ENCODE measurements around the gene COL19A1.
A peak's percentile ranks its signal among the peaks of the same experiment; 100 is the strongest.
"Not testable (repeated sequence)": the region's sequence is repeated elsewhere in the genome, so short reads cannot be mapped to it uniquely, and the experiment has no call there.

The COL19A1 gene

GRCh38 chr6:69900869-69901268, 34.5 kb downstream of the COL19A1 start:
- no peak for DNase-seq

GRCh38 chr6:69901361-69901760, 35.0 kb downstream of the COL19A1 start:
- no peak for DNase-seq

DNA sequence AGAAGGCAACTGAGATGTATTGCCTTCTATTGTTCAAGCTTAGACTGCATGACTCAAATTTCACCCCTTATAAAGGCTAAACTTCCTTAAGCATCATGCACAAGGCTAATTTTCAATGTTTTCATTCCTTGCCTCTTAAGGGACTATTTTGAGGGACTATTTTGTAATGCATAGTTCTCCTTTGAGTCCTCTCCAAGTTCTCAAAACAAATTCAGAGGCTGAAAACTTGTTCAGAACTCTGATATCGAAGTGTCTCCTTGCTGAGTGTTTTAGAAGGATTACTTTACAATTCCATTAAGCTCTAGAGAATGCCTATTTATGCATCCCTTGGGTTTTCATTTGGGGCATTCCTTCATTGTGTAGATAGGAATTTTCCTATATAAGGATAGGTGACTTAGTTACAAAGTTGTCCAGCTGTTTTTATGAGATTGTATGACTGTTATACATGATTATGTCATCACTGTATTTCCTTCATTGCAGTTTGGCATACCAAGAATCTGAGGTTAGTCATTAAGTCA, 41.7 kb downstream of the COL19A1 start:
- no peak for DNase-seq

DNA sequence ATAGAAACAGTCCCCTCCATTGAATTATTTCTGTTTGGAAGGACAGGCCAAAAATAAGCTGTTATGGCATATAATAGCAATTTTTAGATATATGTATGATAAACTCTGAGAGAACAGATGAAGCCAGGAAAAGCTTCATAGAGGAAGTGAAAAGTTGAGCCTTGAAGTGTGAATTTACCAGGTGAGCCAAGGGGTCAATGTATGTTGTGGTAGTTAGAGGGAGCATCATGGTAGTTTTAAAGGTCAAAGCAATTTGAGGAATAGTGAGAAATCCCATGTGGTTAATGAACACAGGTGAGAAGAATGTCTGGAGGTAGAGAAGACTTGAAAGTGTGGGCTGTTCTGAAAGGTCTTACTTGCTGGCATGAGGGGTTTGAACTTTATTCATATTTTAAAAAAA, 47.0 kb downstream of the COL19A1 start:
- no peak for DNase-seq

GRCh38 chr6:69914015-69914485, 47.7 kb downstream of the COL19A1 start:
- no peak for DNase-seq

DNA sequence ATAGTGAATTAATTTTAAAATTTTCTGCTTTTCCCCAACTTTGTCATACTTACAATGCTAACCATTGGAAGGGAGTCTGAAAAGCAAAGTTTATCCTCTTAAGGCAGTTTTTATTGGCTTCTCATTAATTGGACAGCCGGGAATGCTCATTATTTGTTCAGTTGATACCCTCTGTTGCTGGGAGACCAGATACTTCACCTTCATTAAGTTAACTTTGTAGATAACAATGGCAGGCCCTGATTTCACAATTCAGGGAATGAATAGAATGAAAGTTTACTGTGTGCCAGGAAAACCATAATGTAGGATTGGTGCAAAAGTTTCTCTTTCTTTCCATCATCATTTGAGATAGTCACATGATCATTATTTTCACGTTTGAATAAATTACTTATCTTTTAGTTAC, 49.0 kb downstream of the COL19A1 start:
- DNase-seq = no peak

- no peak for DNase-seq
These were observed 51.5 kb downstream of the COL19A1 start for GRCh38 chr6:69917834-69918233.

DNA sequence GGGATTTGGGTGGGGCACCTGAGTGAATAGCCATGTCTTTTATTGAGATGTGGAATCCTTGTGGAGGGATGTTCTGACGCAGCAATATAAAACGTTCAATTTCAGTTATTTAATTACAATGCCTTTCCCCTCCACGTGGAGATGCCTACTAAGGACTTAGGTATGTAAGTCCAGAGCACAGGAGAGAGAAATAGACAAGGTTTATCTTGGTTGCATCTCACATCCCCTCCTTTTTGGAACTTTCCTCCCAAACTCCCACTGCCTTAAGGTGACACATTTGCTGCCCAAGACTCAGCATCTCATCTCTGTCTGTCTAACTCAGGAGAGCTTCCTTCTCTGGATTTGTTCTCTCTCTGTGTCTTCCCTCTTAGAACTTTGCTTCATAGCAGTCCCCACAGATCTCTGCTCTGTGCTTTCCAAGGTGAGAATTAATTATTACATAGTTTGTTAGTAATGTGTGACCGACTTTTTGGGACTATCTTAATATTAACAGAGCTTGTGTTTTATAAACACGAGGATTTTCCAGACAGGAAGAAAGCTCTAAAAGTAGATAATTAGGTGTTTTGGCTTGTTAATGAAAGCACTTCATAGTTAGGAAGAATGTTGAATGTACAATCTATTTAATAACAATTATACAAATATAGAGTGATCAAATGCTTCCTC, 52.6 kb downstream of the COL19A1 start:
- DNase-seq = no peak

DNA sequence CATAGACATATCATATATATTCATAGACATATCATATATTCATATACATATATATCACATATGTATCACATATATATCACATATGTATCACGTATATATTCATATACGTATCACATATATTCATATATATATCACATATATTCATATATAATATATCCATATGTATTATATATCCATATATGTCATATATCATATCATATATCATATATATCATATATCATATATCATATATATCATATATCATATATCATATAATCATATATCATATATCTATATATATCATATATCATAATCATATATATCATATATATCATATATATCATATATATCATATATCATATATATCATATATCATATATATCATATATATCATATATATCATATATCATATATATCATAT, 54.7 kb downstream of the COL19A1 start:
- not testable (repeated sequence) for DNase-seq

DNA sequence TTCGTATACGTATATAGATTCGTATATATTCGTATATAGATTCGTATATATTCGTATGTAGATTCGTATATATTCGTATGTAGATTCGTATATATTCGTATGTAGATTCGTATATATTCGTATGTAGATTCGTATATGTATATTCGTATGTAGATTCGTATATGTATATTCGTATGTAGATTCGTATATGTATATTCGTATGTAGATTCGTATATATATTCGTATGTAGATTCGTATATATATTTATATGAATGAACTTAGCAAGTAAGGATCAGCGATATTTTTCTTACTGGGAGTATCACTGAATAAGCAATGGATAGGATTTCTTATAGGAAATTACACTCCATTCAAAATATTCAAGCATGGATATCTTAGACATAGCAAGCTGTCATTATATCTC, 55.3 kb downstream of the COL19A1 start:
- DNase-seq = not testable (repeated sequence)

- no peak for DNase-seq
These were observed 60.4 kb downstream of the COL19A1 start for GRCh38 chr6:69926745-69927144.

DNA sequence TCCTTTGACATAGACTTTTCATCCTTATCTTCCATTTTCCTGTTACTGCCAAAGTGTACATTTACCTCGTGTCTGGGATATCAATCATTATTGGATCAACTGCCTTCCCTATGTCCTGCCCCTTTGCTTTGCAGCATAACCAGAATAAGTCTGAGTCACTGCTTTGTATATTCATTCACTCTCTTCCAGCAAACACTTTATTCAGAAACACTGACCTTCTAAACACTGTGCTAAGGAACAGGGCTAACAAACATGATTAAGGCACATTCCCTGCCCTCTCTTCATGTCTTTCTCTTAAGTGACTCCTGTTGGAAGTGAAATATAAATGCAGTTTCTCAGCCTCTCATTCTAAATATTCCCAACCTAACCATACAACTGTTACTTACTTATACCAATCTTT, 66.9 kb downstream of the COL19A1 start:
- no peak for DNase-seq

DNA sequence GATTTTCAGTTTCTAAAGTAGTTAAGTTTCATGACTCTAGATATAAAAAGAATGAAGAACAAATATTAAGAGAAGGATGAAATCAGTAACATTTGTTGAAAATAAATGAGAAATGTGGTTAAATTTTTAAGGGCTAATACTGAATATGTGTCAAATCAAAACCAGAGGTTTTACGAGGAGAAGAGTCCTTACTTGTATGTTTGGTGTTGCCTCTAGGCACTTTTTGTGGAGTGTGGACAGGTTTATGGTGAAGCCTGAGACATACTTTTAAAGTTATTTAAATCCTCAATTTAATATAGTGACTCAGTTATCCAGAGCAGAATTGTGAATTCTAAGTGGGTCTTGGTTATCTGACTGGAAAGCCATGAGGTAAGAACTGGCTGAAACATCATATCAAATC, 68.7 kb downstream of the COL19A1 start:
- DNase-seq = no peak

DNA sequence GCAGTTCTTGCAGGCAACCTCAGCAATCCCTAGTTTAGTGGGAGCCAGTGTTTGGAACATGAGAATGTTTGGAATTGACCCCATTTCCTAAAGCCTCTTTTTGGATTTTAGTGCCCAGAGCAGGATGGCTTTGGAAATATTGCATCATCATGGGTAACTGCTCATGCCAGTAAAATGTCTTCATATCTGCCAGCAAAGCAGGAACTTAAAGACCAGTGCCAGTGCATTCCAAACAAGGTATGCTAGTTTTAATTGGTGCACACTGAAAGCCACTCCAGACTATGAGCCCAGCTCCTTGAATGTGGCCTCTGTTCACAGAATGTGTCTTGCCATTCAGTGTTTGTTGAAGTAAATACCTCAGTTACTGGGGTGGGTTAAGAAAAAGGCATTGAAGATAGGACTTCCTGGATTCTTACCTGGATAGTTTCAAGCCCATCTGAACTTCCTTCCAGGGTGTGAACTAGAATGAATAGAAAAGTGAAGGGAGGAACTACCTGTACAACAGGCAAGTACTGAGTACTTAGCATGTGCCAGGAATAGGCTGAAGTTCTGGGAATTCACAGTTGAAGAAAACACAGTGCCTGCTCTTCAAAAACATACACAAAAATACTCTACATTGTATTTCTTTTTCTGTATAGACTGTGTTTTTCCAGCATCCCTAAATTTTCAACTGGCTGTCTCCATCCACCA, 70.5 kb downstream of the COL19A1 start:
- DNase-seq = peak in 1 of 14 donors; percentile 85

DNA sequence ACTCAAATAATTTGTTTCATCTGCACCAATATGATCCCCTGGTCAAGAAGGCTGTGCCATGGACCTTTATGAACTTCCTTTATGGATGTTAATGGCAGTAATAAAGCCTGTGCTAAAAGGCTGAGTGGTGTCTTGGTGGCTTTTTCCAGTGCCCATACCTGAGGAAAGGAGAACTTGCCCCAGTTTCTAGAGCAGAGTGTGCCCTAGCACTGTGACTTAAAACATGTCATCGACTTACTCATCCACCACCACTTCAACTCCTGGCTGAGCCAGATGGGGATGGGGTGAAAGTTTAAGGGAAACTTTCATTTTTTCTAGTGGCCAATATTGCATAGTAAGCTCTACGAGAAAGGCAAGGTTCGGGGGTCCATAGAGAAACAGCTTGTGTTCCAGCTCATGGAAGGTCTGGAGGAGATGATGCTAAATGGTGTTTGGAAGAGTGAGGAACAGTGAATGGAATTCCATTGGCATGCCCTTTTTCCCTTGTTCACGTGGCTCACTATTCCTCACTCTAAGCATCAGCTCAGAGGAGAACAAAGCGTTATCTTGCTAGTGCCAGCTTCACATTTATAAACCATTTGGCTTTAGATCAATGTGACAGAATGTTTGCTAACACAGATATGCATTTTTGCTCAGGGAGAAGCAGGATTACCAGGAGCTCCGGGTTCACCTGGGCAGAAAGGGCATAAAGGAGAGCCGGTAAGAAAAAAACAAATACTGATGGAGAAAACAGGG, 71.2 kb downstream of the COL19A1 start:
- DNase-seq = peak in 1 of 14 donors; percentile 93

- no peak for DNase-seq
These were observed 76.1 kb downstream of the COL19A1 start for GRCh38 chr6:69942485-69942884.

- DNase-seq = no peak
These were observed 78.8 kb downstream of the COL19A1 start for GRCh38 chr6:69945192-69945591.

DNA sequence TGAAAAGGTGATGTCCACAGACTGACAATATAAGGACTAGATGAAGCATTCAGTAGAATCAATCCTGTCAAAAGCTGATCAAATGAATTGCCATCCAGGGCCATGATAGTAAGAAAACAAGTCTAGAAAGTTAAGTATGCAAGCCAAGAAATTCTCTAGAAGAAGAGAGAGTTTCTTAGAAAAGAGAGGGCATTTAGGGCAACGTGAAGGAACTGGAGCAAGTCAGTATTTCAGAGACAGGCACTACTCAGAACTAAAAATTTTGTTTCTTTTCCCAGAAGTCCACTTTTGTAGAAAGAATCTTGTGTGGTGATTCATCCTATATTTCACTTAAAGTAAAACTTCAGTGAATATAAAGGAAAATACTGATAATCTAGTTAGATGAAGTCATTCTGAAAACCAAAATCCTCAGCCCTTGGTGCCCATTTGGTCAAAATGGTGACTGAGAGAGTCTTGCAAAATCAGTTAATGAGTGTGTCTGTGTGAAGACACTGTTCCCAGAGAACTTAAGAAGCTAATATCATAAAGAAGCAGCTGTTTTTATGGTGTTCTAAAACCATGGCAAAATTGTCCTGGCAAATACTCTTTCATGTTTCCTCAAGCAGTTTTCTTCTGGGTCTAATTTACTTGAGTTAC, 82.2 kb downstream of the COL19A1 start:
- DNase-seq = no peak

- DNase-seq = peak in 2 of 14 donors; percentile 6 to 92
These were observed 87.1 kb downstream of the COL19A1 start for GRCh38 chr6:69953491-69953890.

DNA sequence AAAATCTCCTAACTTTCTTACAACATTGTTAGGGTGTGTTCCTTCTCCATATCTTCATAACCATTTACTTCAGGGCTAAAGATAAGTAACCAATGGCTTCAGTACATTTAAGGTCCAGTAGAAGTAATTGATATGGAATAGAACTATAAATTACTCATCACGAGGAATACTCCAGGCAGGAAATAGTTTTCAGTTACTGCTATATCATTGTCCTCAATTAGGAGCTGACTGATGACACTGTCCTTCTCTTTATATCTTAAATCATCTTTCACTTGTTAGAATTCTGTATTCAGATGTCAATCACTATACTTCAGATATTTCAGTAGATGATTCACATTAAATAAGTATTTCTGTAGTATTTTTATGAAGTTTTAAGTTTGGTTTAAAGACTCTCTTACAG, 88.4 kb downstream of the COL19A1 start:
- DNase-seq = no peak

DNA sequence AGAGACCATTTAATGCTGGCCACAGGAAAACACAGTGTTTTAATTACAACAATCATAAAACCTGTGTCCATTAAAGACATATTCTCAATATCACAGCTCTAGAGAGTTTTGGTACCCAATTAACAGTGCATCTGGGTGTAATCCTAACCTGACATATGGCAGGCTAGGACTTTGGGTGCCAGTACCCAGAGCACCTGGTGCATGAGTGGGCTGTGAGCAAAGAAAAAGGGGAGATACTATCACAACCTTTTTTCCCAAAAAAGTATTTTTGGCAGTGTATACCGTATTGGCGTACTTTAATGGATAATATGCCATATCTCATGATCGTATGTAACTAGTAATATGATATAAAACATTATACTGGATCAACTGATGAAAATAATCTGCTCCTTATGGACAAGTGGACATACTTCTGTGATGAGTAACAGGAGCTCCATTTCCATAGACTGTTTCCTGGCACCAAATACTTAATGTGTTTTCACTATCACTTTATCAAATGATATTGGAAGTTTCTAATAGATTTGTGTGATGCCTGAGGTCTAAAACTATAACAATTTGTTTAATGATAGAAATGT, 91.7 kb downstream of the COL19A1 start:
- peak in 1 of 14 donors; percentile 71 for DNase-seq

DNA sequence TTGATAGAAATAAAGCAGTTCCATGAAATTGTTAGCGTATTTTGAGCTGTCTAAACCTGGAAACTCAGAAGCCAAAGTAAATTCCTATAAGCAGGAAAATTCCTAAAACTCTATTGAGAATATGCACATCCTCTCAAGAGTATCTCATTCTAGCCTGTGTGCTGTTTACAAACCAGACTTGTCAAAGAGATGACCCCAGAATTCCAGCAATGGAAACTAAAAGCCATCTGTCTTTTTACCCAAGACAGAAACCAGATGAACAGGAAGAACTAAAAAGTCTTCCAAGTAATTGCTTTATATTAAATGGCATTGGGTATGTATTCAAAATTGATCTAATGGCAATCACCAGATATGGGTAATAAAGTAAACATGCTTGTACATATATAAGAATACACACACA, 92.6 kb downstream of the COL19A1 start:
- DNase-seq = peak in 1 of 14 donors; percentile 11

All from C1 segment of cervical spinal cord (tissue), 14 donors.